HepG2 (cell line): ENCODE results near the gene LIN28A. TPM values are rescaled to one million over a fixed set of nuclear protein-coding genes. Genes with fewer than 3 reads are reported as not detected.

Source experiments
- ATAC-seq: fragments of 200-7000 bp; cut with Tn5 transposase; 3 replicates; pipeline ENCODE4 v1.9.1; 2020; ENCODE audit warnings: mild to moderate bottlenecking, moderate library complexity
- BruUV-seq: library from RNA; stranded (reverse); fragments of 400-500 nt; replicated peaks from 2 replicates; lab custom pipeline; 2021; lab: Mats Ljungman, UMichigan
- CTCF ChIA-PET: fragments of 300-600 bp; formaldehyde crosslinking; extraction: SDS; loops from one replicate; lab custom pipeline; 2021; ENCODE audit warnings: low total read pairs, inconsistent platforms, low intra/inter-chr PET ratio; lab: Yijun Ruan, JAX
- POLR2A ChIA-PET: fragments of 350-600 bp; sonication (Branson Sonifier 250); formaldehyde crosslinking; loops from one replicate; lab custom pipeline; 2020; ENCODE audit warnings: antibody characterized with exemption, inconsistent platforms; lab: Yijun Ruan, JAX
- DNase-seq: peaks from one replicate; pipeline ENCODE4 v3.0.0-alpha.2; 2015; ENCODE audit warnings: low spot score
- FAIRE-seq: peaks from 3 replicates; lab custom pipeline; 2011; peaks lifted over from hg19 to GRCh38; lab: Jason Lieb, UNC
- H2AFZ ChIP-seq: one replicate; pipeline ENCODE4 v1.6.1; 2011; ENCODE audit warnings: low read length, inconsistent platforms
- H3K27ac ChIP-seq: fragments of 300-600 bp; 3 replicates; pipeline ENCODE4 v1.8.0; 2011; ENCODE audit warnings: mixed run types, mild to moderate bottlenecking, mixed read lengths, low read length, inconsistent platforms; ENCODE audit not compliant: insufficient read depth; ENCODE audit errors: extremely low read length
- H3K27me3 ChIP-seq, 2 experiments: fragments of 200-600 bp in 1 of 2; 2 replicates in 1 of 2; 3 replicates in 1 of 2; pipeline versions ENCODE4 v1.6.0 to v1.8.0; 2011; ENCODE audit warnings: low read length in 2 of 2, mild to moderate bottlenecking in 2 of 2, moderate library complexity in 2 of 2, inconsistent platforms in 1 of 2; ENCODE audit not compliant: insufficient read depth in 2 of 2, control insufficient read depth in 1 of 2
- H3K36me3 ChIP-seq, 2 experiments: fragments of 200-600 bp in 1 of 2; replicated peaks in 1 of 2; 2 replicates in 1 of 2; 3 replicates in 1 of 2; pipeline versions ENCODE4 v1.5.1 to v1.8.0; 2011; ENCODE audit warnings: low read length in 2 of 2, inconsistent platforms in 1 of 2; ENCODE audit not compliant: insufficient read depth in 2 of 2, control insufficient read depth in 1 of 2
- H3K4me1 ChIP-seq: 2 replicates; pipeline ENCODE4 v1.5.1; 2012; ENCODE audit warnings: low read length, inconsistent platforms; ENCODE audit not compliant: insufficient read depth
- H3K4me2 ChIP-seq: 2 replicates; pipeline ENCODE4 v1.6.0; 2011; ENCODE audit warnings: low read depth, low read length, inconsistent platforms
- H3K4me3 ChIP-seq, 3 experiments: fragments of 200-600 bp in 1 of 3; sonication (generic), shearing (Covaris generic) in 1 of 3; replicated peaks in 1 of 3; 2 replicates each; pipeline ENCODE4 v1.5.1; 2011 to 2016; ENCODE audit warnings: low read length in 3 of 3, inconsistent platforms in 2 of 3, low read depth in 2 of 3, mild to moderate bottlenecking in 2 of 3, control low read depth in 1 of 3, mixed read lengths in 1 of 3; ENCODE audit not compliant: insufficient read depth in 1 of 3
- H3K79me2 ChIP-seq: one replicate; pipeline ENCODE4 v1.6.1; 2011; ENCODE audit warnings: low read length, inconsistent platforms; ENCODE audit not compliant: insufficient read depth
- H3K9ac ChIP-seq: 2 replicates; pipeline ENCODE4 v1.6.0; 2011; ENCODE audit warnings: mild to moderate bottlenecking, low read depth, low read length, inconsistent platforms; ENCODE audit not compliant: insufficient read depth
- H3K9me3 ChIP-seq: 2 replicates; pipeline ENCODE4 v1.5.1; 2012; ENCODE audit warnings: mild to moderate bottlenecking, low read length
- H4K20me1 ChIP-seq: 2 replicates; pipeline ENCODE4 v1.6.0; 2011; ENCODE audit warnings: inconsistent platforms, mild to moderate bottlenecking, low read length, moderate library complexity; ENCODE audit not compliant: insufficient read depth
- FOSL2 ChIP-seq: sonication (generic); formaldehyde crosslinking; IDR thresholded peaks from 2 replicates; pipeline ENCODE4 v1.4.0; 2020; ENCODE audit warnings: missing genetic modification reagents
- GMEB2 ChIP-seq: IDR thresholded peaks from 2 replicates; pipeline ENCODE4 v1.6.1; 2016; ENCODE audit warnings: missing biosample characterization, missing genetic modification reagents, low read depth
- PLRG1 ChIP-seq: fragments of 450-650 bp; conservative IDR thresholded peaks from 2 replicates; pipeline ENCODE4 v1.6.1; 2016
- ZNF205 ChIP-seq: IDR thresholded peaks from 2 replicates; pipeline ENCODE4 v1.6.1; 2018; ENCODE audit warnings: missing biosample characterization, missing genetic modification reagents
- whole genome bisulfite sequencing: methylation state at CpG from one replicate; pipeline ENCODE4 v1.1.6; 2017; ENCODE audit warnings: low lambda C conversion rate; 5-methylcytosine and 5-hydroxymethylcytosine counted together
- in situ Hi-C: cut with HindIII; loops from 2 replicates; pipeline ENCODE4 v1.10.0; 2017; ENCODE audit warnings: low pct_unique_long_range_greater_than_20kb; ENCODE audit not compliant: extremely low pct_ligation_motif_present
- intact Hi-C: fragments of 100-400 bp; cut with micrococcal nuclease; formaldehyde crosslinking; loops from one replicate; pipeline ENCODE4 v1.10.0; 2022; ENCODE audit not compliant: unreplicated experiment
- polyA plus RNA-seq, 8 experiments: library from polyadenylated mRNA; depleted of rRNA in 3 of 8; stranded (reverse) in 7 of 8; unstranded in 1 of 8; fragments of >200 nt; fragmentation: Illumina TruSeq in 4 of 8; extraction: Trizol in 4 of 8; gene quantifications; 2 replicates each; pipeline versions ENCODE4 v1.2.1 to v1.2.3, GENCODE V29; 2011 to 2016; ENCODE audit warnings: low read depth in 4 of 8, missing spikeins in 1 of 8, mixed read lengths in 1 of 8; ENCODE audit not compliant: insufficient read depth in 1 of 8
- total RNA-seq, 5 experiments: library from RNA; depleted of rRNA; stranded (reverse); fragments of >200 nt; fragmentation: Illumina TruSeq; extraction: Trizol; gene quantifications; 2 replicates each; pipeline ENCODE4 v1.2.3, GENCODE V29; 2016; ENCODE audit warnings: low read depth in 1 of 5
- TF ChIP-seq, protein P1 (sequence below): sonication (generic); formaldehyde crosslinking; IDR thresholded peaks from 2 replicates; pipeline ENCODE4 v1.5.1; 2020; ENCODE audit warnings: missing genetic modification reagents, mild to moderate bottlenecking, borderline replicate concordance

Gene LIN28A
- total and polyA plus RNA-seq, 2 of the 13 experiments (the other 11 are each of a cell fraction or from before 2014, with no cell fraction given), result not detected

GRCh38 chr1:26370591-26371382, 39.8 kb upstream of the LIN28A start:
- Histone ChIP-seq H3K9ac (no peak overlapping the region), H3K27me3 (peaks cover 3 to 7% of the 10 kb centered on the region in 2 experiments; a peak in 2 of 5 replicates), H3K4me3 (no peak overlapping the region), H3K79me2 (no peaks in the 10 kb centered on the region), H3K9me3 (no peaks in the 10 kb centered on the region), H4K20me1 (no peaks in the 10 kb centered on the region), H3K4me2 (no peak overlapping the region), H3K36me3 (no peaks in the 10 kb centered on the region; a peak in 1 of 5 replicates), H3K4me1 (no peaks in the 10 kb centered on the region), H2AFZ (no peak overlapping the region), H3K27ac (no peak overlapping the region)
- FAIRE-seq (no peak), ATAC-seq (no peak), DNase-seq (no peak)
- ChIA-PET CTCF (no interaction called here), POLR2A (interaction anchor here (2.0 kb wide), 1 partner anchor 20 kb away, joined by 4 read pairs; no protein-coding TSS in a partner anchor)
- intact Hi-C loops, result no loop called here
- TF ChIP-seq GMEB2 (CRISPR knock-in tag) (no peak), PLRG1 (no peak), ZNF205 (CRISPR knock-in tag) (no peak)
- 10% methylated on average over 6 of the region's 6 CpGs for WGBS
- in situ Hi-C loops, result no loop called here
- BruUV-seq, result no TSS peak

- H3K4me2 ChIP-seq, result no peak overlapping the region
- H3K27ac ChIP-seq, result no peak overlapping the region
- H4K20me1 ChIP-seq, result no peaks in the 10 kb centered on the region
- no peaks in the 10 kb centered on the region; a peak in 1 of 5 replicates for H3K36me3 ChIP-seq
- POLR2A ChIA-PET, result interaction anchor here (0.6 kb wide), 1 partner anchor 62 kb away, joined by 3 read pairs; no protein-coding TSS in a partner anchor
- no peak overlapping the region for H3K9ac ChIP-seq
- H3K27me3 ChIP-seq, result peaks cover 3 to 7% of the 10 kb centered on the region in 2 experiments; a peak in 2 of 5 replicates
- no peaks in the 10 kb centered on the region for H3K4me1 ChIP-seq
- peak; percentile 46; the same call in 2 of the 3 replicates for ATAC-seq
- H3K79me2 ChIP-seq, result no peaks in the 10 kb centered on the region
- H3K9me3 ChIP-seq, result no peaks in the 10 kb centered on the region
- no peak for DNase-seq
- no TSS peak for BruUV-seq
- 28% methylated on average over 4 of the region's 5 CpGs for WGBS
- in situ Hi-C loops, result no loop called here
- peak; percentile 75 for TF ChIP-seq FOSL2 (CRISPR knock-in tag)
- TF ChIP-seq, protein P1, sequence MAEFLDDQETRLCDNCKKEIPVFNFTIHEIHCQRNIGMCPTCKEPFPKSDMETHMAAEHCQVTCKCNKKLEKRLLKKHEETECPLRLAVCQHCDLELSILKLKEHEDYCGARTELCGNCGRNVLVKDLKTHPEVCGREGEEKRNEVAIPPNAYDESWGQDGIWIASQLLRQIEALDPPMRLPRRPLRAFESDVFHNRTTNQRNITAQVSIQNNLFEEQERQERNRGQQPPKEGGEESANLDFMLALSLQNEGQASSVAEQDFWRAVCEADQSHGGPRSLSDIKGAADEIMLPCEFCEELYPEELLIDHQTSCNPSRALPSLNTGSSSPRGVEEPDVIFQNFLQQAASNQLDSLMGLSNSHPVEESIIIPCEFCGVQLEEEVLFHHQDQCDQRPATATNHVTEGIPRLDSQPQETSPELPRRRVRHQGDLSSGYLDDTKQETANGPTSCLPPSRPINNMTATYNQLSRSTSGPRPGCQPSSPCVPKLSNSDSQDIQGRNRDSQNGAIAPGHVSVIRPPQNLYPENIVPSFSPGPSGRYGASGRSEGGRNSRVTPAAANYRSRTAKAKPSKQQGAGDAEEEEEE, result no peak
- TF ChIP-seq, all 625 proteins: peak for 1
- no peak for FAIRE-seq
- no peak overlapping the region for H2AFZ ChIP-seq
- CTCF ChIA-PET, result no interaction called here
- intact Hi-C loops, result no loop called here
- H3K4me3 ChIP-seq, result no peak overlapping the region
Measured at GRCh38 chr1:26372039-26372438, 38.6 kb upstream of the LIN28A start.
